NCI-H1092 treated with DMSO at 0.1 percent for 48 hours (cell line): ENCODE measurements around the gene CHRNB2.

Experiments
- DNase-seq: peaks from one replicate; lab custom pipeline; 2025; lab: John Stamatoyannopoulos, UW

Gene CHRNB2

DNA sequence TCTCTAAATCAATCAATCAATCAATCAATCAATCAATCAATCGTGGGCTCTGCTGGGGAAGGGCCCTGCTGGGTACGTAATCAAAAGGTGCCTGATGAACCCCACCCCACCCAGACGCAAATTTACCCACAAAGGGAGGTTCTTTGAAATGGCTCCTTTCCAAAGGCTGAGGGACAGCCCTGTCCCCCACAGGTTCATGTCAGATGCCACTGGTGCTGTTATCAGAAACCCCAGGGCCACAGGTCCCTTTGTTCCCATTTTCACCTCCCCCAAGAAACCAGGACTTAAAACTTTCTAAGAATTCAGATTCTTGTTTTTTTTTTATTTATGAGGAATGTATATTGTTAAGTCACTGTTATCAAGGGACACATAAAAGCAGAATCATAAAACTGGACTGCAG lies 14.2 kb downstream of the CHRNB2 start:
- DNase-seq: no peak

- DNase-seq: no peak
These were observed 15.3 kb downstream of the CHRNB2 start for GRCh38 chr1:154582885-154583284.

- DNase-seq: no peak
These were observed 16.2 kb downstream of the CHRNB2 start for GRCh38 chr1:154583773-154584172.

- no peak for DNase-seq
These were observed 16.9 kb downstream of the CHRNB2 start for GRCh38 chr1:154584267-154584994.

GRCh38 chr1:154586231-154586630 lies 18.7 kb downstream of the CHRNB2 start:
- DNase-seq: no peak

GRCh38 chr1:154586641-154587040 lies 19.1 kb downstream of the CHRNB2 start:
- DNase-seq: no peak

DNA sequence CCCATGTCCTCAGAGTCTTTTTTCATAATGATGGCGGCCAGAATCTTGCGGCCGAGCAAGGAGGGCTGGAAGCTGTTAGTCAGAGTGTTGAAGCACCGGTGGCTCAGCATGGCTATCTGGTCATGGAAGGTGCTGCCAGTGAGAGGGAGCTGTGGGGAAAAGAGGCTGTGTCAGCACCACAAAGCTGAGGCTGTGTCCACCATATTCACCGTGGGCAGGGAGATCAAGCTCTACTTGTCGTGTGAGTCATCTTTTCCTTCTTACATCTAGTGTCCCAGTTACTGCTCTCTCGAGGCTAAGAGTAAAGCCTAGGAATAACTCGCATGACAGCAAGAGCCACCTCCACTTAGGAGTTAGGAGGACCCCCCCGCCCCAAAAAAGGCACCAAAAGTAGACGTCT lies 22.2 kb downstream of the CHRNB2 start:
- no peak for DNase-seq

- DNase-seq: no peak
These were observed 23.2 kb downstream of the CHRNB2 start for GRCh38 chr1:154590756-154591155.

GRCh38 chr1:154591206-154591605 lies 23.6 kb downstream of the CHRNB2 start:
- no peak for DNase-seq

- no peak for DNase-seq
These were observed 25.8 kb downstream of the CHRNB2 start for GRCh38 chr1:154593390-154593789.

GRCh38 chr1:154594811-154595210 lies 27.2 kb downstream of the CHRNB2 start:
- no peak for DNase-seq

DNA sequence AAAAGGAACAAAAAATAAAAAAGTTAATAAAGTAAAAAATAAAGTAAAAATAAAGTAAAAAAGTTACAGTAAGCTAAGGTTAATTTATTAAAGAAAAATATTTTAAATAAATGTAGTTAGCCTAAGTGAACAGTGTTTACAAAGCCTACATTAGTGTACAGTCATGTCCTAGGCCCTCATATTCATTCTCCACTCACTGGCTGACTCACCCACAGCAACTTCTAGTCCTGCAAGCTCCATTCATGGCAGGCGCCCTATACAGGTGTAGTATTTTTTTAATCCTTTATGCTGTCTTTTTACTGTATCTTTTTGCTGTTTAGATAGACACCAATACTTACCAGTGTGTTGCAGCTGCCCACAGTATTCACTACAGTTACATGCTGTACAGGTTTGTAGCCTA lies 28.0 kb downstream of the CHRNB2 start:
- no peak for DNase-seq

DNA sequence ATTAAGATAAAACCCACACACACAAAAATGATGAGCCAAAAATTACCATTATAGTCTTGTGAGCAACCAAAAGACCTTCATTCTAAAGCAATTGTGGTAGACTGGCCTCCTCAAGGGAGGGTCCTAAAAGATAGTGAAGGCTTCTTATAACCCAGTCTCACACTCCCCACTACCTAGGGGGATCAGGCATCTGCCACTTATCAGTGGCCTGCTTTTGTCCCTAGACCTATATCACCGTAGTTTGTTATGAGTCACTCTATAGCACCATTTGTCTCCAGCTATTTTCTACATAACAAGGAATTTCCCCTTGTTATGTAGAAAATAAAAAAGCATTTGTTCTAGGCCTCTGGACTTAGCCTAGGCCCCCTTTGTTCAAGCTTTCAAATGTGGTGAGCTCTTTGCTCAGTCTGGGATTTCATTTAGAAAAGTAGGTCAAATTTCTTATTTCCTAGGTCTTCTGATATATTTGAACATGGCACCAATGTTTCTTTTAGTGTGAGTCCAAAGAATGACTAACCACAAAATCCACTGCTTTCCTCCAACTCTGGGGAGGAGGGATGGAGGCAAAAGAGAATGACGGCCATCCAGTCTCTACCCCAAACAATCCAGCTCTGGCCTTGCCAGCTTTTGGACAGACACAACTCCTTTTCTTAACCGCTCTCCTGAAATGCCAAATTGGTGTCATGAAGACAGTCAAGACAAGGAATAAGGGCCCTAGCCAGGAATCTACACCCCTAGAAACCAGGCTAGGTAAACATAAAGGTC lies 31.5 kb downstream of the CHRNB2 start:
- DNase-seq: no peak

DNA sequence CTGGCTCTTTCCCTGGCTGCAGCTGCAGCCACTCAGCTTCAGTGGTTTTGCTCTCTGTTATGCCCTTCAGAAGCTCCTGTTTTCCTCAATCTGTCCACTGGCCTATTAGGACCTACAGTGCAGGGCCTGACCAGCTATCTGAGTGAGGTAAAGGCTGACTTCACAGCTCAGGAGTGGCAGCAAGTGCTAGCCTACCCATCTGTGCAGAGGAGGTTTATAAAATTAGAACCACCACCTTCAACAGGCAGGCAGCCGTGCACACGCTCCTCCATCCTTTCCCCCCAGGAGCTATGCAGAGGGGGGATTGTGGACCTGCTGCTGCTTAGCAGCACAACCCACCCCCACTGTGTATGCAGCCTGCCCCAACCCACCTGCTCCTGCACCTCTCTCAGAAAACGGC lies 32.1 kb downstream of the CHRNB2 start:
- no peak for DNase-seq

DNA sequence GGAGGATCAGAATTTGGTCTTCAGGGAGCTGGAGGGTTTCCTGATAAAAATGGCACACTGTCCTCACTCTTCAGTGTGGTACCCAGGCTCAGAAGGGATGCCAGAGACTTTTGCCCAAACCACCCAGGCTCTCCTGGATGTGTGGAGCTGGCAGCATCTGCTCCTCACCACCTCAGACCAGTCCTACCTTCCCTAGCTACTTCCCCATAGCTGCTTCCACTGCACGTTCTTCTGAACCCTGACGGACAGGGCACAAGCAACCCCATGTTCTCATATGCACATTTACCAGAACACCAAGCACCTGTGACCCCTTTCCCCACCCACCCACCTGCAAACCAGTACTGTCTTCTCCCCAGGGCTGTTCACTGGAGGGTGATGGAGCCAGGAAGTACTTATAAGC lies 35.7 kb downstream of the CHRNB2 start:
- no peak for DNase-seq

- no peak for DNase-seq
These were observed 38.0 kb downstream of the CHRNB2 start for GRCh38 chr1:154605534-154605933.

DNA sequence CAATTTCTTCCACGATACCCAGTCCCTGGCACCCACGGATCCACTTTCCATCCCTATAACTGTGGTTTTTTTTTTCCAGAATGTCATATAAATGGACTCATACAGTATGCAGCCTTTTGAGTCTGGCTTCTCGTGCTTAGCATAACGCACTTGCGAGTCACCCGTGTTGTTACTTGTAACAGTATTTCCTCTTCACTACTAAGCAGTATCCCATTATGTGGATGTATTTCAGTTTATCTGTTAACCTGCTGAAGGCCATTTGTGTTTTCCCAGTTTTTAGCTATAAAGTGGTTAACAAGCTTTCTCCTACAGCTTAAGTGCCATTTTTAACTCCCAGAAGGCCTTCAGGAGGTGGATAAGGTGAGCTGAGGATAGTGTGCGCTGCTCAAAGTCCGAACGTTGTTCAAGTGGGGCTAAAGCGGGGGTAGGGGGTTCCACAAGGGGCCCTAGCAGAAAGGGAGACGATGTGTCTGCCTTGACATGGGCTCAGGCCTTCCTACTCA lies 39.6 kb downstream of the CHRNB2 start:
- no peak for DNase-seq

DNA sequence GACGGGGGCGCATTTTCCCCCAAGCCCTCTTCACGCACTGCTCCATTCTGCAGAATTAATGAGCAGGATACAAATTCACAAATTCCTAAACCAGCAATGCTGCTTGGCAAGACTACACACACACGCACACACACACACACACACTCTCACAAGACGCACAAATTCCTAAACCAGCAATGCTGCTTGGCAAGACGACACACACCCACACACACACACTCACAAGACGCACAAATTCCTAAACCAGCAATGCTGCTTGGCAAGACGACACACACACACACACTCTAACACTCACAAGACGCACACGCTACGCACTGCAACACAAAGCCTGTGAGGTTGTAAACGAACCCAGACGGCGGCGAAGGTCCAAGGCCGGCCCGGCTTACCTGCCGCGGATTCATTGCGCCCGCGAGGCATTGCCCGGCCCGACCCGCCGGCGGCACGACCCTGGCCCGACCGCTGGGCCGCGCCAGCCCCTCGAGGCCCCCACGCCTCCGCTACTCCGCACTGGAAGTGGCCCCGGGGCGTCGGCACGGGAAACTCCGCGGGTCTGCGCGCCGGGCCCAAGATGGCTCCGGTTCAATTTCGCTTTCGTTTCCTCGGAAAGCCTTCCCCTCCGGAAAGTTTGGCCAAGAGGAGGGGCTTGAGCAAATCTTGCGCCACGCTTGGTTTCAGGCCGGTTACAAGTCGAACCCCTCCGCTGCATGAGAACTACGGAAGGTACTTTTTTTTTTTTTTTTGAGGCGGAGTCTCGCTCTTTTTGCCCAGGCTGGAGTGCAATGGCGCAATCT lies 40.2 kb downstream of the CHRNB2 start, which contains the start of gene ADAR:
Gene ADAR (minus strand): TSS at position 578 of the 788 bp plus-strand sequence. CDS start 180 bp downstream, at position 398.
- DNase-seq: peak; percentile 49

- DNase-seq: peak; percentile 75
These were observed 41.1 kb downstream of the CHRNB2 start for GRCh38 chr1:154608397-154609270.

GRCh38 chr1:154609398-154610380 lies 42.1 kb downstream of the CHRNB2 start:
- DNase-seq: no peak
